GM23338 (cell line): Measurements from ENCODE around the gene KIFBP. TPM values are rescaled to one million over a fixed set of nuclear protein-coding genes. Genes with fewer than 3 reads are reported as not detected.

ENCODE experiments used
- CREB1 ChIP-seq: fragments of 250-450 bp; sonication (Bioruptor Pico); IDR thresholded peaks from 2 replicates; pipeline ENCODE4 v1.5.0; 2020; ENCODE audit warnings: low read depth, mild to moderate bottlenecking, moderate library complexity
- EZH2phosphoT487 ChIP-seq: fragments of 200-600 bp; sonication (generic); IDR thresholded peaks from one replicate; pipeline ENCODE4 v1.8.1; 2018; ENCODE audit warnings: antibody characterized with exemption; ENCODE audit not compliant: unreplicated experiment
- NANOG ChIP-seq: IDR thresholded peaks from 2 replicates; pipeline ENCODE4 v1.6.1; 2016; ENCODE audit warnings: antibody characterized with exemption, borderline replicate concordance
- ZNF114 ChIP-seq: fragments of 250-450 bp; sonication (Bioruptor Pico); IDR thresholded peaks from 2 replicates; pipeline ENCODE4 v1.5.0; 2020; ENCODE audit warnings: mild to moderate bottlenecking, moderate library complexity
- ZNF331 ChIP-seq: fragments of 250-450 bp; sonication (Bioruptor Pico); IDR thresholded peaks from 2 replicates; pipeline ENCODE4 v1.5.0; 2020; ENCODE audit warnings: low read depth, mild to moderate bottlenecking, moderate library complexity
- polyA plus RNA-seq: library from polyadenylated mRNA; unstranded; fragments of >200 nt; fragmentation: Nextera tagmentation; extraction: Ambion mirVana; gene quantifications from 2 replicates; pipeline ENCODE4 v1.2.1, GENCODE V29; 2016
- total RNA-seq: library from RNA; depleted of rRNA; stranded (reverse); fragments of >200 nt; shearing (Covaris generic); gene quantifications from 2 replicates; pipeline ENCODE4 v1.2.3, GENCODE V29; 2014
- TF ChIP-seq, protein P1 (sequence below): fragments of 250-450 bp; sonication (Bioruptor Pico); IDR thresholded peaks from 2 replicates; pipeline ENCODE4 v1.5.0; 2020; ENCODE audit warnings: mild to moderate bottlenecking, moderate library complexity
- TF ChIP-seq, protein P2 (sequence below): IDR thresholded peaks from 2 replicates; pipeline ENCODE4 v1.6.1; 2016; ENCODE audit warnings: antibody characterized with exemption
- TF ChIP-seq, protein P3 (sequence below): IDR thresholded peaks from one replicate; pipeline ENCODE4 v1.6.1; 2018; ENCODE audit warnings: antibody characterized with exemption; ENCODE audit not compliant: unreplicated experiment

The KIFBP gene
- total and polyA plus RNA-seq, 2 experiments from 2014 or later: 24.5 to 39.8 TPM

DNA sequence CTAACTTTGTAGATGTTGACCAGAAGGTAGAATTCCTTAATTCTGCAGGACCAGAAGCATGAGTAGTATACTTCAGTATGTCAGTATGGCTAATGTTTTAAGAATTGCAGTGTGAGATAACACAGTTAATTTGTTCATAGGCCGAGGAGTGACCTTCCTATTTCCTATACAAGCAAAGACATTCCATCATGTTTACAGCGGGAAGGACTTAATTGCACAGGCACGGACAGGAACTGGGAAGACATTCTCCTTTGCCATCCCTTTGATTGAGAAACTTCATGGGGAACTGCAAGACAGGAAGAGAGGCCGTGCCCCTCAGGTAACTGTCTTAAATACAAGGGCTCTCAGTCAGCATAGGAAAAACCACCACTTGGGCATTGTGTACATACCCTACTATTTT is 25.5 kb upstream of the KIFBP start (continued):
- TF ChIP-seq, protein P1, sequence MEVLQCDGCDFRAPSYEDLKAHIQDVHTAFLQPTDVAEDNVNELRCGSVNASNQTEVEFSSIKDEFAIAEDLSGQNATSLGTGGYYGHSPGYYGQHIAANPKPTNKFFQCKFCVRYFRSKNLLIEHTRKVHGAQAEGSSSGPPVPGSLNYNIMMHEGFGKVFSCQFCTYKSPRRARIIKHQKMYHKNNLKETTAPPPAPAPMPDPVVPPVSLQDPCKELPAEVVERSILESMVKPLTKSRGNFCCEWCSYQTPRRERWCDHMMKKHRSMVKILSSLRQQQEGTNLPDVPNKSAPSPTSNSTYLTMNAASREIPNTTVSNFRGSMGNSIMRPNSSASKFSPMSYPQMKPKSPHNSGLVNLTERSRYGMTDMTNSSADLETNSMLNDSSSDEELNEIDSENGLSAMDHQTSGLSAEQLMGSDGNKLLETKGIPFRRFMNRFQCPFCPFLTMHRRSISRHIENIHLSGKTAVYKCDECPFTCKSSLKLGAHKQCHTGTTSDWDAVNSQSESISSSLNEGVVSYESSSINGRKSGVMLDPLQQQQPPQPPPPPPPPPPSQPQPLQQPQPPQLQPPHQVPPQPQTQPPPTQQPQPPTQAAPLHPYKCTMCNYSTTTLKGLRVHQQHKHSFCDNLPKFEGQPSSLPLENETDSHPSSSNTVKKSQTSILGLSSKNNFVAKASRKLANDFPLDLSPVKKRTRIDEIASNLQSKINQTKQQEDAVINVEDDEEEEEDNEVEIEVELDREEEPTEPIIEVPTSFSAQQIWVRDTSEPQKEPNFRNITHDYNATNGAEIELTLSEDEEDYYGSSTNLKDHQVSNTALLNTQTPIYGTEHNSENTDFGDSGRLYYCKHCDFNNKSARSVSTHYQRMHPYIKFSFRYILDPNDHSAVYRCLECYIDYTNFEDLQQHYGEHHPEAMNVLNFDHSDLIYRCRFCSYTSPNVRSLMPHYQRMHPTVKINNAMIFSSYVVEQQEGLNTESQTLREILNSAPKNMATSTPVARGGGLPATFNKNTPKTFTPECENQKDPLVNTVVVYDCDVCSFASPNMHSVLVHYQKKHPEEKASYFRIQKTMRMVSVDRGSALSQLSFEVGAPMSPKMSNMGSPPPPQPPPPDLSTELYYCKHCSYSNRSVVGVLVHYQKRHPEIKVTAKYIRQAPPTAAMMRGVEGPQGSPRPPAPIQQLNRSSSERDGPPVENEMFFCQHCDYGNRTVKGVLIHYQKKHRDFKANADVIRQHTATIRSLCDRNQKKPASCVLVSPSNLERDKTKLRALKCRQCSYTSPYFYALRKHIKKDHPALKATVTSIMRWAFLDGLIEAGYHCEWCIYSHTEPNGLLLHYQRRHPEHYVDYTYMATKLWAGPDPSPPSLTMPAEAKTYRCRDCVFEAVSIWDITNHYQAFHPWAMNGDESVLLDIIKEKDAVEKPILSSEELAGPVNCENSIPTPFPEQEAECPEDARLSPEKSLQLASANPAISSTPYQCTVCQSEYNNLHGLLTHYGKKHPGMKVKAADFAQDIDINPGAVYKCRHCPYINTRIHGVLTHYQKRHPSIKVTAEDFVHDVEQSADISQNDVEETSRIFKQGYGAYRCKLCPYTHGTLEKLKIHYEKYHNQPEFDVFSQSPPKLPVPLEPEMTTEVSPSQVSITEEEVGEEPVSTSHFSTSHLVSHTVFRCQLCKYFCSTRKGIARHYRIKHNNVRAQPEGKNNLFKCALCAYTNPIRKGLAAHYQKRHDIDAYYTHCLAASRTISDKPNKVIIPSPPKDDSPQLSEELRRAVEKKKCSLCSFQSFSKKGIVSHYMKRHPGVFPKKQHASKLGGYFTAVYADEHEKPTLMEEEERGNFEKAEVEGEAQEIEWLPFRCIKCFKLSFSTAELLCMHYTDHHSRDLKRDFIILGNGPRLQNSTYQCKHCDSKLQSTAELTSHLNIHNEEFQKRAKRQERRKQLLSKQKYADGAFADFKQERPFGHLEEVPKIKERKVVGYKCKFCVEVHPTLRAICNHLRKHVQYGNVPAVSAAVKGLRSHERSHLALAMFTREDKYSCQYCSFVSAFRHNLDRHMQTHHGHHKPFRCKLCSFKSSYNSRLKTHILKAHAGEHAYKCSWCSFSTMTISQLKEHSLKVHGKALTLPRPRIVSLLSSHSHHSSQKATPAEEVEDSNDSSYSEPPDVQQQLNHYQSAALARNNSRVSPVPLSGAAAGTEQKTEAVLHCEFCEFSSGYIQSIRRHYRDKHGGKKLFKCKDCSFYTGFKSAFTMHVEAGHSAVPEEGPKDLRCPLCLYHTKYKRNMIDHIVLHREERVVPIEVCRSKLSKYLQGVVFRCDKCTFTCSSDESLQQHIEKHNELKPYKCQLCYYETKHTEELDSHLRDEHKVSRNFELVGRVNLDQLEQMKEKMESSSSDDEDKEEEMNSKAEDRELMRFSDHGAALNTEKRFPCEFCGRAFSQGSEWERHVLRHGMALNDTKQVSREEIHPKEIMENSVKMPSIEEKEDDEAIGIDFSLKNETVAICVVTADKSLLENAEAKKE (CRISPR knock-in tag): no peak
- TF ChIP-seq, protein P2, sequence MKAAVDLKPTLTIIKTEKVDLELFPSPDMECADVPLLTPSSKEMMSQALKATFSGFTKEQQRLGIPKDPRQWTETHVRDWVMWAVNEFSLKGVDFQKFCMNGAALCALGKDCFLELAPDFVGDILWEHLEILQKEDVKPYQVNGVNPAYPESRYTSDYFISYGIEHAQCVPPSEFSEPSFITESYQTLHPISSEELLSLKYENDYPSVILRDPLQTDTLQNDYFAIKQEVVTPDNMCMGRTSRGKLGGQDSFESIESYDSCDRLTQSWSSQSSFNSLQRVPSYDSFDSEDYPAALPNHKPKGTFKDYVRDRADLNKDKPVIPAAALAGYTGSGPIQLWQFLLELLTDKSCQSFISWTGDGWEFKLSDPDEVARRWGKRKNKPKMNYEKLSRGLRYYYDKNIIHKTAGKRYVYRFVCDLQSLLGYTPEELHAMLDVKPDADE: no peak
- TF ChIP-seq, protein P3, sequence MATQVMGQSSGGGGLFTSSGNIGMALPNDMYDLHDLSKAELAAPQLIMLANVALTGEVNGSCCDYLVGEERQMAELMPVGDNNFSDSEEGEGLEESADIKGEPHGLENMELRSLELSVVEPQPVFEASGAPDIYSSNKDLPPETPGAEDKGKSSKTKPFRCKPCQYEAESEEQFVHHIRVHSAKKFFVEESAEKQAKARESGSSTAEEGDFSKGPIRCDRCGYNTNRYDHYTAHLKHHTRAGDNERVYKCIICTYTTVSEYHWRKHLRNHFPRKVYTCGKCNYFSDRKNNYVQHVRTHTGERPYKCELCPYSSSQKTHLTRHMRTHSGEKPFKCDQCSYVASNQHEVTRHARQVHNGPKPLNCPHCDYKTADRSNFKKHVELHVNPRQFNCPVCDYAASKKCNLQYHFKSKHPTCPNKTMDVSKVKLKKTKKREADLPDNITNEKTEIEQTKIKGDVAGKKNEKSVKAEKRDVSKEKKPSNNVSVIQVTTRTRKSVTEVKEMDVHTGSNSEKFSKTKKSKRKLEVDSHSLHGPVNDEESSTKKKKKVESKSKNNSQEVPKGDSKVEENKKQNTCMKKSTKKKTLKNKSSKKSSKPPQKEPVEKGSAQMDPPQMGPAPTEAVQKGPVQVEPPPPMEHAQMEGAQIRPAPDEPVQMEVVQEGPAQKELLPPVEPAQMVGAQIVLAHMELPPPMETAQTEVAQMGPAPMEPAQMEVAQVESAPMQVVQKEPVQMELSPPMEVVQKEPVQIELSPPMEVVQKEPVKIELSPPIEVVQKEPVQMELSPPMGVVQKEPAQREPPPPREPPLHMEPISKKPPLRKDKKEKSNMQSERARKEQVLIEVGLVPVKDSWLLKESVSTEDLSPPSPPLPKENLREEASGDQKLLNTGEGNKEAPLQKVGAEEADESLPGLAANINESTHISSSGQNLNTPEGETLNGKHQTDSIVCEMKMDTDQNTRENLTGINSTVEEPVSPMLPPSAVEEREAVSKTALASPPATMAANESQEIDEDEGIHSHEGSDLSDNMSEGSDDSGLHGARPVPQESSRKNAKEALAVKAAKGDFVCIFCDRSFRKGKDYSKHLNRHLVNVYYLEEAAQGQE: no peak
- TF ChIP-seq CREB1 (CRISPR knock-in tag) (no peak), NANOG (no peak), ZNF331 (CRISPR knock-in tag) (no peak), EZH2phosphoT487 (no peak), ZNF114 (CRISPR knock-in tag) (no peak)
